Subcutaneous adipose tissue (tissue), 4 donors: ENCODE results near the gene BRF1. TPM values are rescaled to one million over a fixed set of nuclear protein-coding genes. Genes with fewer than 3 reads are reported as not detected.

Experiments
- CTCF ChIP-seq: fragments of 450-650 bp; IDR thresholded peaks from one replicate; pipeline ENCODE4 v1.5.1; 2016; ENCODE audit warnings: low read depth, mild to moderate bottlenecking, control low read depth, antibody characterized with exemption, moderate library complexity
- total RNA-seq, 4 donors: library from RNA; depleted of rRNA; stranded (reverse); fragments of >200 nt; gene quantifications; one replicate each; pipeline ENCODE4 v1.1.0, GENCODE V29; 2016

Gene BRF1
- total RNA-seq, 4 donors from 2014 or later, result 19.7 to 76.1 (median 22.5) TPM

GRCh38 chr14:105255021-105255507, 45.7 kb downstream of the BRF1 start:
- no peak for TF ChIP-seq CTCF

DNA sequence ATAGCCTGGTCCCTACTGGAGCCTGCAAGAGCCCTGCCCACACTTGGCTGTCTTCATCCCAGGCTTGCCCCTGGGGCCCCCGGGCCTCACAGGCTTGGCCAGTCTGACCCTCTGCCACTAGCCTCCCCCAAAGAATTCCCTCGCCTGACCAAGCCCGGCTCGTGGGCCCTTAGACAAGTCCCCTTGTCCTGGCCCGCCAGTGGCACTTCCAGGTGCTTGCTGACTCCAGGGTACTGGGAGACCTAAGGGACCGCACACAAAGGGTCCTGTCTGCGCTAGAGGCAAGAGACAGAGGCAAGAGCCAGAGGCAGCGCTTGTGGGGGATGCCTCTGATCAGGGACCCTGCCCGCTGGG, 47.5 kb downstream of the BRF1 start:
- TF ChIP-seq CTCF, result no peak

DNA sequence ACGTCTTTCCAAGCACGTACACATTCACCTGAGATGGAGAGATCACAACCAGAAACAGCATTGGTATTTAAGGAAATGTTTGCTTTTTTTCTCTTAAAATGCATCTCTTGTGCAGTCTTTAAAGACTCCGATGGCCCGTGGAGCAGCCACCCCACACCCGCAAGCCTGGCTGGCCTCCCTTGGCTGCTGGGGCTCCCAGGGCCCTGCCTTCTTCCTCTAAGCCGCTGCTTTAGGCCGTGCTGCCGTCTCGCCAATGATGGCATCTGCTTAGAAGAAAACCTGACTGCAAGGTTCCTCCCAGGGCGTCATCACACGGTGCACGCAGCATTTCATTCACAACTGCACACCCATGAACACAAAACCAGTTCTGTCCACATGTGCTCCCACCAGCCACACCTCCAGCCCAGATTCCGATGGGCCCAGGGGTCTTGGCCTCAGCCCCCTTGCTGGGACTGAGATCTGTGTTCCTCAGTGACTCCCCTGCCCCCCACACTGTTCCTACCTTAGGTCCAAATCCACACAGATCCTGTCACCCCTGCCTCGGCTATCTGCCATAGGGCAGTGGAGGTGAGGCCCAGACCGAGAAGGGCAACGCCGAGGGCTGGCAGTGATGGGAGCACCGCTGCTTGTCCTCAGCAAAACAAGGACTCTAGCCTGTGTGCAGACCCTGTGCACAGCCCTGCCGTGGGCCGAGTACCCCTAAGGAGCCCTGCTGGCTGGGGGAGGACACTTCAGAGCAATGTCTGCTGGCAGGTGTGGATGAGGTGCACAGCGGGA, 48.1 kb downstream of the BRF1 start:
- TF ChIP-seq CTCF, result no peak

DNA sequence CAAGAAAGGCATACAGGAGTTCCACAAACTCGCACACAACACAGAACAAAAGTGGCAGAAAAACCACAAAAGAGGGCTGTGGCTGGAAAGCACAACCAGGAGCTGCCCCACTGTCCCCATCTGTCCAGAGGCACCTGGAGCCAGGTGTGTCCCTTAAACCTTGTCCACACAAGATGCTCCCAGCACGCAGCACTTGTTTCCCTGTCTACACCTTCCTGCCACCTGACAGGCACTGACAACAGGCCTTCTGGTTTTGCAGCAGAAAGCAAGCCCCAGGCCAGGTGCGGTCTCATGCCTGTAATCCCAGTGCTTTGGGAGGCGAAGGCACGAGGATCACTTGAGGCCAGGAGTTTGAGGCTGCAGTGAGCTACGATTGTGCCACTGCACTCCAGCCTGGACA, 48.9 kb downstream of the BRF1 start:
- no peak for TF ChIP-seq CTCF

- TF ChIP-seq CTCF, result no peak
Measured at GRCh38 chr14:105250986-105251385, 49.8 kb downstream of the BRF1 start.

- no peak for TF ChIP-seq CTCF
Measured at GRCh38 chr14:105250008-105250366, 50.8 kb downstream of the BRF1 start.

DNA sequence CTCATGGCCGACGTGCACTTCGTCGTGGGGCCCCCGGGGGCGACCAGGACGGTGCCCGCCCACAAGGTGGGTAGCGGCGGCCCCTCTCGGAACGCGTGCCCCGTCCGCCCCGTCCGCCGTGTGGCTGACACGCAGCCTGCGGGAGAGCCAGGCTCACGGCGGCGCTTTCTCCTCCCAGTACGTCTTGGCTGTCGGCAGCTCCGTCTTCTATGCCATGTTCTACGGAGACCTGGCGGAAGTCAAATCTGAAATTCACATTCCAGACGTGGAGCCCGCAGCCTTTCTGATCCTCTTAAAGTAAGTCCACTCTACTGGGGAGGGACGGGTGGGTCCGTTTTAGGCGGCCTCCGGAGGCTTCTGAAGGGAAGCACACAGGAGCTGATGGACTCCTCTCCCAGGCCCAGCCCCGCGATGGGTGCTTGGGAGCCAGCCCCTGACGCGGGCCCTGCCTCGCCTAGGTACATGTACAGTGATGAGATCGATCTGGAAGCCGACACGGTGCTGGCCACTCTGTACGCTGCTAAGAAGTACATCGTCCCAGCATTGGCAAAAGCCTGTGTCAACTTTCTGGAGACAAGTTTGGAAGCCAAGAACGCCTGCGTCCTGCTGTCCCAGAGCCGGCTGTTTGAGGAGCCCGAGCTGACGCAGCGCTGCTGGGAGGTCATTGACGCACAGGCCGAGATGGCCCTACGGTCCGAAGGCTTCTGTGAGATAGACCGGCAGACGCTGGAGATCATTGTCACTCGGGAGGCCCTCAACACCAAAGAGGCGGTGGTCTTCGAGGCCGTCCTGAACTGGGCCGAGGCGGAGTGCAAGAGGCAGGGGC, 51.4 kb downstream of the BRF1 start:
- TF ChIP-seq CTCF, result no peak
